ENCODE results near the gene DPYD.

- TF ChIP-seq CTCF (IDR thresholded peaks at IDR 0.05) (no peak), POLR2A (IDR thresholded peaks at IDR 0.05) (no peak)
Measured at GRCh38 chr1:97050506-97050905, 870.3 kb downstream of the DPYD start.

Measured in uterus (tissue), 2 donors.